Measurements from ENCODE around the gene DHPS.
"Not testable (repeated sequence)": the region's sequence is repeated elsewhere in the genome, so short reads cannot be mapped to it uniquely, and the experiment has no call there.

Gene DHPS

DNA sequence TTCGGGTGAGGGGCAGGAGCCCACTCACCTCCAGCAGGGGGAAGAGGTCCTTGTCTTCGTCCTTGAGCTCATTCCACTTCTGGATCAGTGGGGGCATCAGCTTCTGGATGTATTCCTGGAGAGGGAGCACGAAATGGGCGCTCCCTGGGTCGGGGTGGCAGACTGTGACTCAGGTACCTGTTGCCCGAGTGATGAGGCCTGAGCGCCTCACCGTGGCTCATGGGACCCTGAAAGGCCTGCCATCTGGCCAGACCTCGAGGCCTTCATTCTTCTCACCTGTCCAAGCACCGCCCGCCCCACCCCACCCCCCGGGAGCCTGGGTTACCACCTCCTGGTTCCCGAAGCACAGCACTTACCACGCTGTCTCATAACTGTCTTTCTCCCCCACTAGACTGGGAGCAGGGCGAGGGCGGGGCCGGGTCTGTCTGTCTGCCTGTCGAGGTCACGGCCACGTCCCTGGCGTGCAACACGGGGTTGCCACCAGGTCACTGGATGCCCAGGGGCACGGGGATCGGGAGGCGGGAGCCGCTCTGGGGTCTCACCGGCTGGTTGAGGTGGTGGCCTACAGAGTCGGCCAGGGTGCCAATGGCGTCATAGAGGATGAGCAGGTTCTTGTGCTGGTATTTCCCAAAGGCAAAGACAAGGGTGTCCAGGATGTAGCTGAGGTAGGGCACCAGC lies 24.1 kb upstream of the DHPS start:
- no peak for DNase-seq (ENCODE audit: low read depth in 2 of 2)

DNA sequence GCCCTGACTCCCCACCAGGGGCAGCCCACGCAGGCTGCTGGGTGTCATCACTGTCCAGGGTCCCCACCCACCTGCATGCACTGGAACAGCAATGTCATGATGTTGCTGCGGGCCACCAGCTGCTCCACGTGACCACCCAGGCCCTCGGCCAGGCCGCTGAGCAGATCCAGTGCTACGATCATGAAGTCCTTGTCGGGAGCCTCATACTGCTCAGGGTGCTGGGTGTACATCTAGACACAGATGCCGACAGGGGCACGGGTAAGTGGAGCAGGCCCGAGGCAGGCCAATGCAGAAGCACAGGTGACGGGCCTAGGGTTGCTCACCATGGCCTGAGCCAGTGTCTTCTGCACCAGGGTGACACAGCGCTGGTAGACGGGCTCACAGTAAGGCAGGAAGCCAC lies 23.5 kb upstream of the DHPS start:
- DNase-seq (ENCODE audit: low read depth in 2 of 2), result no peak

DNA sequence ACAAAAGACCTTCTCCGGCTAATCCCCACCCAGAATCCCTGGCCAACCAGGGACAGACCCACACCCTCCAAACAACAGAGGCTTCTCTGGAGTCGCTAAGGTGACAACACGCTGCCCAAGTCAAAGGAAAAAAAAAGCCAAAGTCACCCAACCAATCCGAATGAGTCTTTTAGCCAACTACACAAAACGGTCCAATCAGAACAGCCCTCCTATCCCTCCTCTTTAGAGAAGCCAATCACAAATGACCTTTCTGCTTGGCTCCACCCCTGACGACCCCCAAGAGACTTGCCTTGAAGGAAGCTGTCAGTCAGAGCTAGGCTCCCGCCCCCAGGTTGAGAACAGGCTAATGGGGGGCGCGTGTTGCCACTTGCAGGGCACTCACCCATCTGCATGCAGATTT lies 21.4 kb upstream of the DHPS start:
- DNase-seq (ENCODE audit: low read depth in 2 of 2), result no peak

DNA sequence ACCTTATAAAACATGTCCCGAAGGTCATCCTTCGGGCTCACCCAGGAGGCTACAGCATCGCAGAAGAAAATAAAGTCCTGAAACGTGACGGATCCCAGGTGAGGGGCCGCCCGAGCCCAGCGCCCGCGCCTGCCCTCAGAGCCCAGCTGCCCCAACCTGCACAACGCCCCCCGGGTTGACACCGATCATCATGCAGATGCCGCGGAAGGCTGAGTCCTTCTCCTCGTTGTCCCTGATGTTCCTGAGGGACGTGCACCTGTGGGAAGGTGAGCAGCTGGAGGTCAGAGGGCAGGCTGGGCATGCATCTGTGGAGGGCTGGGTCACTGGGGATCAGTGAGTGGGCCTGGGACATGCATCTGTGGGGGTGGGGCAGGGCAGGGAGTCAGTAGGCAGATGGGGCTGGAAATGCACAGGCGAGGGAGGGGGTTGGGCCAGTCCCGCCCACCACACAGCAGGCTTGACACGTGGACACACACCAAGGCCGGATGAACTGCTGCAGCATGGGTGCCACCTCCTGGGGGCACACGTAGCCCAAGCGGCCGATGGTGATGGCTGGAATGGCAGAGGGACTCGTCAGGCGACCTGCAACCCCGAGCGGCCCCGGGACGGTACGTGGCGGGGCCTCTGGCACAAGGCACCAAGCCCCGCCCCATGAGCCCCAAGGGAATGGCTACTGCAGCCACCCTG lies 20.1 kb upstream of the DHPS start:
- no peak for DNase-seq (ENCODE audit: low read depth in 2 of 2)

DNA sequence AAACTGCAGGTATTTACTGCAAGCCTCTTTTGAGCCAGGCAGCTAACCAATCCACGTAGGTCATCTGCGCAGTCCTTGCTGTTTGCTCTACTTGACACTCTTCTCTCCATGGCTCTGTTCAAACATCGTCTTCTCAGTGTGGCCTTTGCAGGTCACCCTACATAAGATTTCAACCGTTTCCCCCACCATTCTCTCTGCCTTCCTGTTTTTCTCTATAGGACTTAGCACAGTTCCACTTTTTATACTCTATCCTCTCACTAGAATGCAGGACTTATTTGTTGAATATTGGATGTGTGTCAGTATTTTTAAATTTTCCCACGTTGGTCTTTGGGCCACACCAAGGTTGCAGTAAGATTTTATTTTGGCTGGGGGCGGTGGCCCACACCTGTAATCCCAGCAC lies 16.5 kb upstream of the DHPS start:
- DNase-seq (ENCODE audit: low read depth in 2 of 2), result no peak

DNA sequence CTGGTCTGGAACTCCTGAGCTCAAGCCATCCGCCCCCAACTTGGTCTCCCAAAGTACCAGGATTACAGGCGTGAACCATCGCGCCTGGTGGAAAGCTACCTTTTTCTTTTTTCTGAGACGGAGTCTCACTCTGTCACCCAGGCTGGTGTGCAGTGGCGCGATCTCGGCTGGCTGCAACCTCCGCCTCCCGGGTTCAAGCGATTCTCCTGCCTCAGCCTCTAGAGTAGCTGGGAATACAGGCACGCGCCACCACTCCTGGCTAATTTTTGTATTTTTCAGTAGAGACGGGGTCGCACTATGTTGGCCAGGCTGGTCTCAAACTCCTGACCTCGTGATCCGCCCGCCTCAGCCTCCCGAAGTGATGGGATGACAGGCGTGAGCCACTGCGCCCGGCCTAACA lies 15.7 kb upstream of the DHPS start:
- not testable (repeated sequence) for DNase-seq (ENCODE audit: low read depth in 2 of 2)

DNA sequence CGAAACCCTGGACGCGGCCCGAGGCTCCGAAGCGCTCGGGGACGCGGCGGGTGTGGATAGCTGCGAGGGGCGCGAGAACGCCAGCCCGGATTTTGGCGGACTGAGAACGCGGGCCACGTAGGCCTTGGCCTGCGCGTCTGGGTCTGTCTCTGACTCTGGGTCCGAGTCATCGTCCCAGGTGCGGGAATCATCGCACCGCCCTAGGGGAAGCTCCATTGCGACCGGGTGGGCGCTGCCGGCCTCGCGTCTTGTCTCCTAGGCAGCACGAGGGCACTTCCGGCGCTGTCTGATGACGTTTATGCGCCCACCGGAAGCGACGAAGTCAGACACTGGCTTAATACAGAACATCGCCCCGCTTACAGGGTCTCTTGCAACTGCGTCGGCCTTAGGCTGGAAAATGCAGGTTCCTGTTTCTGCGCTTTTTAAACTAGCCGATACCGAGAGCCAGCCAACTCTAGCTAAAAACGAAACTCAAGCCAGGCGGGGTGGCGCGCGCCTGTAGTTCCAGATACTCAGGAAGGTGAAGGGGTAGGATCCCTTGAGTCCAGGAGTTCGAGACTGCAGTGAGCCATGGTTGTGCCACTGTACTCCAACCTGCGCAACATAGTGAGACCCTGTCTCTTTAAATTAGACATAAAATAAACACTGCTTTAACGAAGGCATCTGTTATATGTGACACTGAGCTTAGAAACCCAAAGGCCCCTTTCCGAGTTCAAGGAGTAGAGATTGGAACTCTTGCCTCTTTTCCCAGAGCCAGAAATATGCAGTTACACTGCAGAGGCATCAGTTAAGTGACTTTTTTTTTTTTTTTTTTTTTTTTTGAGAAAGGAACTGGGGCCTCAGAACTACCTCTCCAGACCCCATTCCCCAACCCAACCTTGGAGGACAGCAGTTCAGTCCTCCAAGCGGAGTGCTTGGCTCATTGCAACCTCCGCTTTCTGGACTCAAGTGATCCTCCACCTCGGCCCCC lies 15.0 kb upstream of the DHPS start, which contains the start of gene FBXW9:
Gene FBXW9, minus strand, starts transcription at position 266 of the 970 bp plus-strand sequence. Its CDS starts 50 bp downstream, at position 216.
- DNase-seq (ENCODE audit: low read depth in 2 of 2), result peak; percentile 95 to 99

DNA sequence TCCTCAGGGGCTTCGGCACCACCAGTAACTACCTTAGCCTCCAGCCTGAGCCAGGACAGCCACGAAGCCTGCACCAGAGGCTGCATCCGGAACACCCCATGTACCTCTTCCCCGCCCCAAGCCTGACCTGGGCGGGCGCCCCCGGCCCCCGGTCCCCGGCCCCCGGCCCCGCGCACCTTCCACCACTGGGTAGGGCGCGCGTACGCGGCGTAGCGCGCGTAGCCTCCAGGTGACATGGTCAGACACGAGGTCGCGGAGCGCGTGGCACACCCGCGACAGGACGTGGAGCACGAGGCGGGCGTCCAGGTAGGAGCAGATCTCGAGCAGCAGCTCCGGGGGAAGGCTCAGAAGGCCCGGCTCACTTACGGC lies 14.3 kb upstream of the DHPS start:
- DNase-seq (ENCODE audit: low read depth in 2 of 2), result no peak

DNA sequence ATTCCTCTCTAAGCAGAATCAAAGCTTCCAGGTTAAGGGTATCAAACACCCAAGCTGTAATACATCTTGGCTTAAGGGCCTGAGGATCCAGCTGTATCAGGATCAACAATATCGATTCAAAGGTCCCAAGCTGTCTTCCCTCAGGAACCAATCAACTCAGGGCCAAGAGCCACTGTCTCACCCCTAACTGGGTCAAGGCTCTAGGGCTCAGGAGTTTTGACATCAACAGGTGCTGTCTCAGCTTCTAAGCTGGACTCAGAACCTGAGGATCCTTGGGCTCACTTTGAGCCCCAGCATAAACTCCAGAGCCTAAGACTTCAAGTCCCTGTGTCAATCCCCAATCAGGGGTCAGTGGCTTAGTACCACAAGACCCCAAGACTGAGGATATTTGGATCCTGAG lies 13.8 kb upstream of the DHPS start:
- no peak for DNase-seq (ENCODE audit: low read depth in 2 of 2)

DNA sequence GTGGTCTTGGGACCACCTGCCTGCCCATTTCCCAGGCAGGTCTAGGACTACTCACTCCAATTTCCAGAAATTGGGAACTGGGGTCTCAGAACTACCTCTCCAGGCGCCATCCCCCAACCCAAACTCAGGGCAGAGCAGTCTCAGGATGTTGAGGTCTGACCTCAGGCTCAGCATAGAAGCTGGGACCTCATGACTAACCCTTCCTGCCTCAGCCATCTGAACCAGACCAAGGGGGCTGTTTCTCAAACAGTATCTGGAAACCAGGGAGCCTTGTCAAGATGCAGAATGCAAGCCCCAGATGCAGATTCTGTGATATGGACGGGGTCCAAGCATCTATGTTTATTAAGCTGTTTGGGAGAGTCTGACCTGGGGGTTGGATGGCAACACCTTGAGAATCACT lies 13.4 kb upstream of the DHPS start:
- DNase-seq (ENCODE audit: low read depth in 2 of 2), result no peak

DNA sequence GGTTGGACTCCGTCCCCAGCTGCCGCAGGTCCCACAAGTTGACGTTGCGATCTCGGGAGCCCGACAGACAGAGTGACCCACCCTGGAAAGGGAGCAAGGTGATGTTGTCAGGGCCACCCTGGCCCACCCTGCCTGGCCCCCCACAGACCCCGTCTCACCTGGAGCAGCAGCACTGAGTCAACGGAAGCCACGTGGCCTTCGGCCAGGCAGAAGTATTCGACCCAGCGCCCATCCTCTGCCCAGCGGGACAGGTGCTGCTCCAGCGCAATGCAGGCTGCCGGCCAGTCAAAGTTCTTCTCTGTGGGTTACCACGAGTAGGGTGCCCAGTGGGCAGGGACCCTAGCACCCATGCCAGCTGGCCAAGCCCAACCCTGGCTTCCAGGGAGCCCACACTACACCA lies 13.0 kb upstream of the DHPS start:
- no peak for DNase-seq (ENCODE audit: low read depth in 2 of 2)

DNA sequence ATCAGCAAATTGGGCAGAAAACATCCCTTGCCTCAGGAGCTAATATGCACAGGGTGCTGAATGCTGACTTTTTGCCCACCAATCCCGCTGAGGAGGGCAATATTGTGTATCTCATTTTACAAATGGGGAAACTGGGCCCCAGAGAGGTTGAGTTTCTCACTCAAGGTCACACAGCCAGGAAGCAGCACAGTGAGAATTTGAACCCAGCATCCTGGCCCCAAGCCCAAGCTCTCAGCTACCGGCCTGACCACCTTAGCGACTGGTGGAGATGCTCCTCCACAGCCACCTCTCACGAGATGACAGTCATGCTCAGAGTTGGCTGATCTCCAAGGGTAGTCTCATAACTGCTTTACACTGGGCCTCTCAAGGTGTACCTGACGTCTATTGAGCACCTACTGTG lies 11.3 kb upstream of the DHPS start:
- no peak for DNase-seq (ENCODE audit: low read depth in 2 of 2)

DNA sequence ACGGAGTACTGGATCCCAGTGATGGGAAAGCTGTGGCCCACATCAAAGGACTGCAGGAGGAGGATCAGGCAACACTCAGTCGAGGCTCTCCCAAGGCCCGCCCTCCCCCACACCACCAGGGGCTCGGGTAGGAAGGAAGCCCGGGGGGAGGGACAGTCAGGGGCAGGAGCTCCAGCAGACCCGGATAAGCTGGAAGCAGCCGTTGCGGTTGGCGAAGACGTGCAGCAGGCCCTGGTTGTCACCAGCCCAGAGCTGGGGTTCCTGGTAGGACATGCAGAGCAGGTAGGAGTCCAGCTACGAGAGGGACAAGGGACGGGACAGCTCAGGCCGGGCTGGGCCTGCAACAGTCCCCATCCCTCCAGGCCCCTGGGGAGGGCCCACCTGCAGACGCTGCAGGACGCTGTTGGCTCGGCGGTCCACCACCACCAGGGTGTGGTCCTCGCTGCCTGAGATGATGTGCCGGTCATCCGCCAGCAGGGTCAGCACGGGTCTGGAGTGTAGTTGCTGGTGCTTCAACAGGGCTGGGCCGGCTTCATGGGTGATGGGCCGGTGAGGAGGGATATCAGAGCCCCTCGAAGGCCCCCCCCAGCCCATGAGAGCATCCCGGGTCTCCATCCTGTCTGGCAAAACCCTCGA lies 8.0 kb upstream of the DHPS start:
- DNase-seq (ENCODE audit: low read depth in 2 of 2), result no peak

DNA sequence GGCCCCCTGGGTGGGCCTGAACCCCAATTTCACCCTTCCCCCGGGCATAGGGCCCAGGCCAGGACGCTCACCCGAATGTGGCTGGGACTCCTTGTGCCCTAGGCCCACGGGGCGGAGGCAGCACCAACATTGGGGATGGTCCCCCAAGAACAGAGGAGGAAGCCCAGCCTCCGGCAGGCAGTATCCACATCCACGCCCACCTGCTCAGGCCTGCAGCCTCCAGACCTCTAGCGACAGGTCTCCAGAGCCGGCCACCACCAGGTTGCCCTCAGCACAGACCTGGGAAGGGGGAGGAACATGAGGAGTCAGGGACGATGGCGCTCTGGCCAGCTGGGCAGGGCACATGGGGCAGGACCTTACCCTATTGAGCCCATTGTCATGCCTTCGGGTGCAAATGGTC lies 7.3 kb upstream of the DHPS start:
- no peak for DNase-seq (ENCODE audit: low read depth in 2 of 2)

DNA sequence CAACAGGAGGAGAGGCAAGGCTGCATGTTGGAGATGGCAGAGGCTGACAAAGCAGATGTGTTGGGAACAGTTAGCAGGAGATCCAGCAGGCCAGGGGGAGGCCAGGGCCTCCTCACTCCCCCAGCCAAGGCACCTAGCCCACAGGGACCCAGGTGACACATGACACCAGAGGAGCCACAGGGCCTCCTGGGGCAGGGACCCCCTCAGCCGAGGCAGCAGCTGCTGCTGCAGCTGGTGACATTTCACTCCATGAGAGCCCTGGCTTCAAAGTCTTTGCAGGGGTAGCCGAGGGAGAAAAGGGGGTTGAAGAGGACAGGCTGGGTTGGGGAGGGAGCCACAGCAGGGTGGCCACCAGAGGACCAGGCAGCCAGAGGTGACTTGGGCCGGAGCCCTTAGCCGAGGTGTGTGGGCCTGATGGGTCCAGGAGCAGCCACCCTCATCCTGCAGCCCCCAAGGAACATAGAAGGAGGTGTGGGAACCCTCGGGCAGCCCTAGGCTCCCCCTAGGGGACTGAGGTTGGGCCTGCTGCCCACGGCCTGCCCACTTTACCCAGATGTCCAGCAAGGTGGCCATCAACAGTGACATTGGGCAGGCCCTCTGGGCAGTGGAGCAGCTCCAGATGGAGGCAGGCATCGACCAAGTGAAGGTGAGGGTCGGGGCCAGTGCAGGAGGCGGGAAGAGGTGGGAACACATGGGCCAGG lies 6.0 kb upstream of the DHPS start, which contains the start of gene GNG14:
Gene GNG14, plus strand, starts transcription at position 503 of the 701 bp plus-strand sequence. Its CDS starts 51 bp downstream, at position 554.
- DNase-seq (ENCODE audit: low read depth in 2 of 2), result no peak

DNA sequence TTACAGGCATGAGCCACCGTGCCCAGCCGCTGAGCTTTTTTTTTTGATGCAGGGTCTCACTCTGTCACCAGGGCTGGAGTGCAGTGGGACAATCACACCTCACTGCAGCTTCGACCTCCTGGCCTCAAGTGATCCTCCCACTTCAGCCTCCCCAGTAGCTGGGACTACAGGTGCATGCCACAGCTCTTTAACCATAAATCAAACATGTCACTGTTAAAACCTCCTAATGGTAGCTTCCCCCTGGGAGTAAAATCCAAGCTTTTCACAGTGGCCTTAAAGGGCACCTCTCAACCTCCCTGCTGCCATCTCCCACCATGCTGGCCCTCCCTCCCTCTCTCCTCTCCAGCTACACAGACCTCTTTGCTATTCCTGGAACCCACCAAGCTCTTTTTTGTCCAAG lies 4.2 kb upstream of the DHPS start:
- no peak for DNase-seq (ENCODE audit: low read depth in 2 of 2)

DNA sequence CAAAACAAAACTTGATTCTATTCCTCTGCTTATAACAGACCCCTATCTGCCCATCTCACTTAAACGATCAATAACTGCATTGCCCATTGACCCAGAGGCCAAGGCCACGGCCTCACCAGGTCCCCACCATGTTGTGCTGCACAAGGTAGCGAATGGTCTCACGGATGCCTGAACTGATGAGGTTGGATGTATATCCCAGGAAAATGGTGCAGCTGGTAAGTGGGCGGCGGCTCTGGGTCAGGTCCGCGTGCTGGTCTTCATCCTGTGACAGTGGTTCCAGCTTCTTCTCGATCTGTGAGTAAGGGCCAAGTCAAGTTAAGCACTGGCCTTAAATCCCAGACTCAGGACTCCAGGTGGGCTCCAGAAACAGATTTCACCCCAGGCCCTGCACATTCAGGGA lies 1.6 kb downstream of the DHPS start:
- DNase-seq (ENCODE audit: low read depth in 2 of 2), result no peak

DNA sequence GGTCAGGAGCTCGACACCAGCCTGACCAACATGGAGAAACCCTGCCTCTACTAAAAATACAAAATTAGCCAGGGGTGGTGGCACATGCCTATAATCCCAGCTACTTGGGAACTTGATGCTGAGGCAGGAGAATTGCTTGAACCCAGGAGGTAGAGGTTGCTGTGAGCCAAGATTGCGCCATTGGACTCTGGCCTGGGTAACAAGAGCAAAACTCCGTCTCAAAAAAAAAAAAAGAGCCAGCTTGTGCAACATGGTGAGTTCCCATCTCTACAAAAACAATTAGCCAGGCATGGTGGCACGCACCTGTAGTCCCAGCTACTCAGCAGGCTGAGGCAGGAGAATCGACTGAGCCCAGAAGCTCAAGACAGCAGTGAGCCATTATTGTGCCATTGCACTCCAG lies 3.6 kb downstream of the DHPS start:
- not testable (repeated sequence) for DNase-seq (ENCODE audit: low read depth in 2 of 2)

DNA sequence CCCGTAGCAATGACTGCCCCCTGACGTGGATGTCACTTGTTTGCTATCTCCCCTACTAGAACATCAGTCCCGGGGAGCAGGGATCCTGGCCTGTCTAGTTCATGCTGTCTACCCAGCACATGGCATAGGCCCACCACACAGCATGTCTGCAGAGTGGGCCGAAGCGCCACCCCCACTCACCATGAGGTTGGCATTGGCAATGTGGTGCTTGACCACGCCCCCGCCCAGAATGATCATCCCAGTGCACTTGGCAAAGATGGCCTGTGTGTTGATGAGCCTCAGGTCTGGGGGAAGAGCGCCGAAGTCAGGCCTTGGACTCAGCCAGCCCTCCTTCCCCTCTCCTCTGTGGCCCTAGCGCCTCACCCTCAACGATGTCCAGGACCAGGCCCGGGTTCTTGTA lies 4.8 kb downstream of the DHPS start:
- DNase-seq (ENCODE audit: low read depth in 2 of 2), result no peak

DNA sequence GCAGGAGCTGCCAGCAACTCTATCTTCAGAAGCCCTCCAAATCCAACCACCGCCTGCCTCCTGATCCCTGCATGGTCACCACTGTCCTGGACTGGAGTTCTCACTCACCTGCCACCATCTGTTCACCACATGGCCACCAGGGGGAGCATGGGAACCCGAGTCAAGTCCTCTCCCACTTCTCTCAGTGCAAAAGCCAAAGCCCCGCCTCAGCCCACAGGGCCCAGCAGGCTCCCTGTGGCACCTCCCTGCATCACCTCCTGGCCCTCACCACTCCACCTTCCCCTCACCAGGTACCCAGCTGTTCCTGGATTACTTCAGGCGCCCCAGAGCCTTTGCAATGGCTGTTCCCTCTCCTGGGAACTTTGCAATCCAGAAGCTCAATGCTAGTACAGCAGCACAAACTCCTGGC lies 5.3 kb downstream of the DHPS start:
- DNase-seq (ENCODE audit: low read depth in 2 of 2), result peak; percentile 88 to 95

DNA sequence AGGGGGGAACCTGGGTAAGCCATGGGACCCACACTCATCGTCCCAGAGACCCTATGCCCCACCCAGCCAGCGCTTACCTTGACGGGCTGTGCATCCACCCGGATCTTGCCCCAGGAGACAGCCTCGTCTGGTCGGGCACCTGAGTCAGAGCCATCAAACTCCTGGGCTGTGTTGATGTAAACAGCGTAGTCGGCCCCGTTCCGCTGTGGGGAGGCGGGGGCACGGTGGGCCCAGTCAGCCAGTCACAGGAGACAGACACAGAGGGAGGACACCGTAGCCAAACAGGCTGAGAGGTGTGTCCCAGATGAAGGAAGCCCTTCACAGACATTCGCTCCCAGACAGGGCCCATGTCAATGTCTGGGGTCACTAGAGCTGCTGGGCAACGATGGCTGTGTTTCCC lies 5.7 kb downstream of the DHPS start:
- no peak for DNase-seq (ENCODE audit: low read depth in 2 of 2)

Measured in stimulated activated CD4-positive, alpha-beta T cell treated with anti-CD3 and anti-CD28 coated beads, Interleukin-4, amount 100 ng/mL, for 48 hours (primary cell).